SK-N-SH (cell line): Measurements from ENCODE around the gene PLOD3.

Experiments used
- CHD2 ChIP-seq: fragments of 150-350 bp; IDR thresholded peaks from 2 replicates; pipeline ENCODE4 v1.6.1; 2018; ENCODE audit warnings: low read length; ENCODE audit not compliant: partially characterized antibody
- CTCF ChIP-seq: fragments of 200-600 bp; sonication (generic); IDR thresholded peaks from 2 replicates; pipeline ENCODE4 v1.6.1; 2017; ENCODE audit warnings: antibody characterized with exemption, mild to moderate bottlenecking, moderate library complexity
- EP300 ChIP-seq, 2 experiments: IDR thresholded peaks; 2 replicates each; pipeline versions ENCODE4 v1.4.0 to v1.6.1; 2012; ENCODE audit warnings: borderline replicate concordance in 1 of 2, low read depth in 1 of 2, low read length in 1 of 2
- GABPA ChIP-seq: IDR thresholded peaks from 2 replicates; pipeline ENCODE4 v1.4.0; 2012; ENCODE audit warnings: low read depth, mild to moderate bottlenecking
- NFIC ChIP-seq: IDR thresholded peaks from 2 replicates; pipeline ENCODE4 v1.4.0; 2012; ENCODE audit warnings: borderline replicate concordance
- POLR2AphosphoS5 ChIP-seq: IDR thresholded peaks from 2 replicates; pipeline ENCODE4 v1.6.1; 2012; ENCODE audit warnings: low read depth, low read length
- RAD21 ChIP-seq: IDR thresholded peaks from 2 replicates; pipeline ENCODE4 v1.6.1; 2012; ENCODE audit warnings: mild to moderate bottlenecking, low read length
- TAF1 ChIP-seq: IDR thresholded peaks from 2 replicates; pipeline ENCODE4 v1.6.1; 2012; ENCODE audit warnings: low read depth, mild to moderate bottlenecking, low read length, moderate library complexity, borderline replicate concordance
- TCF12 ChIP-seq: IDR thresholded peaks from 2 replicates; pipeline ENCODE4 v1.4.0; 2012
- TEAD4 ChIP-seq: IDR thresholded peaks from 2 replicates; pipeline ENCODE4 v1.4.0; 2012; ENCODE audit warnings: mild to moderate bottlenecking, borderline replicate concordance; ENCODE audit not compliant: insufficient read depth
- TF ChIP-seq, protein P1 (sequence below): IDR thresholded peaks from 2 replicates; pipeline ENCODE4 v1.6.1; 2012; ENCODE audit warnings: mild to moderate bottlenecking, low read depth, low read length, moderate library complexity
- TF ChIP-seq, protein P2 (sequence below): fragments of 150-350 bp; IDR thresholded peaks from 2 replicates; pipeline ENCODE4 v1.6.1; 2017; ENCODE audit warnings: antibody characterized with exemption, low read length, low read depth, borderline replicate concordance

- TF ChIP-seq RAD21, result no peak
- no peak for TF ChIP-seq CTCF
- TF ChIP-seq TAF1, result no peak
- no peak for TF ChIP-seq EP300 (IDR thresholded peaks at IDR 0.05; ENCODE audit: borderline replicate concordance in 1 of 2, low read depth in 1 of 2, low read length in 1 of 2)
- no peak for TF ChIP-seq GABPA
- TF ChIP-seq TCF12, result no peak
- TF ChIP-seq CHD2, result no peak
- TF ChIP-seq, protein P1, sequence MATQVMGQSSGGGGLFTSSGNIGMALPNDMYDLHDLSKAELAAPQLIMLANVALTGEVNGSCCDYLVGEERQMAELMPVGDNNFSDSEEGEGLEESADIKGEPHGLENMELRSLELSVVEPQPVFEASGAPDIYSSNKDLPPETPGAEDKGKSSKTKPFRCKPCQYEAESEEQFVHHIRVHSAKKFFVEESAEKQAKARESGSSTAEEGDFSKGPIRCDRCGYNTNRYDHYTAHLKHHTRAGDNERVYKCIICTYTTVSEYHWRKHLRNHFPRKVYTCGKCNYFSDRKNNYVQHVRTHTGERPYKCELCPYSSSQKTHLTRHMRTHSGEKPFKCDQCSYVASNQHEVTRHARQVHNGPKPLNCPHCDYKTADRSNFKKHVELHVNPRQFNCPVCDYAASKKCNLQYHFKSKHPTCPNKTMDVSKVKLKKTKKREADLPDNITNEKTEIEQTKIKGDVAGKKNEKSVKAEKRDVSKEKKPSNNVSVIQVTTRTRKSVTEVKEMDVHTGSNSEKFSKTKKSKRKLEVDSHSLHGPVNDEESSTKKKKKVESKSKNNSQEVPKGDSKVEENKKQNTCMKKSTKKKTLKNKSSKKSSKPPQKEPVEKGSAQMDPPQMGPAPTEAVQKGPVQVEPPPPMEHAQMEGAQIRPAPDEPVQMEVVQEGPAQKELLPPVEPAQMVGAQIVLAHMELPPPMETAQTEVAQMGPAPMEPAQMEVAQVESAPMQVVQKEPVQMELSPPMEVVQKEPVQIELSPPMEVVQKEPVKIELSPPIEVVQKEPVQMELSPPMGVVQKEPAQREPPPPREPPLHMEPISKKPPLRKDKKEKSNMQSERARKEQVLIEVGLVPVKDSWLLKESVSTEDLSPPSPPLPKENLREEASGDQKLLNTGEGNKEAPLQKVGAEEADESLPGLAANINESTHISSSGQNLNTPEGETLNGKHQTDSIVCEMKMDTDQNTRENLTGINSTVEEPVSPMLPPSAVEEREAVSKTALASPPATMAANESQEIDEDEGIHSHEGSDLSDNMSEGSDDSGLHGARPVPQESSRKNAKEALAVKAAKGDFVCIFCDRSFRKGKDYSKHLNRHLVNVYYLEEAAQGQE, result no peak
- no peak for TF ChIP-seq POLR2AphosphoS5
- TF ChIP-seq, protein P2, sequence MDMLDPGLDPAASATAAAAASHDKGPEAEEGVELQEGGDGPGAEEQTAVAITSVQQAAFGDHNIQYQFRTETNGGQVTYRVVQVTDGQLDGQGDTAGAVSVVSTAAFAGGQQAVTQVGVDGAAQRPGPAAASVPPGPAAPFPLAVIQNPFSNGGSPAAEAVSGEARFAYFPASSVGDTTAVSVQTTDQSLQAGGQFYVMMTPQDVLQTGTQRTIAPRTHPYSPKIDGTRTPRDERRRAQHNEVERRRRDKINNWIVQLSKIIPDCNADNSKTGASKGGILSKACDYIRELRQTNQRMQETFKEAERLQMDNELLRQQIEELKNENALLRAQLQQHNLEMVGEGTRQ, result no peak
- no peak for TF ChIP-seq TEAD4
- no peak for TF ChIP-seq NFIC
These were observed 1.2 kb downstream of the PLOD3 start for GRCh38 chr7:101216001-101216859.
